HepG2 (cell line): ENCODE measurements around the gene MAP3K2. TPM values are rescaled to one million over a fixed set of nuclear protein-coding genes. Genes with fewer than 3 reads are reported as not detected.

ENCODE experiments used
- CTCF ChIP-seq: sonication (generic); formaldehyde crosslinking; IDR thresholded peaks from 2 replicates; pipeline ENCODE4 v1.5.0; 2020; ENCODE audit warnings: mild to moderate bottlenecking, missing genetic modification reagents, moderate library complexity
- IKZF5 ChIP-seq: IDR thresholded peaks from 2 replicates; pipeline ENCODE4 v1.6.1; 2018; ENCODE audit warnings: missing genetic modification reagents, mild to moderate bottlenecking, missing compliant biosample characterization
- JUNB ChIP-seq: sonication (generic); formaldehyde crosslinking; IDR thresholded peaks from 2 replicates; pipeline ENCODE4 v1.8.0; 2022; ENCODE audit warnings: missing genetic modification reagents, mild to moderate bottlenecking, borderline replicate concordance
- KLF12 ChIP-seq: sonication (generic); formaldehyde crosslinking; IDR thresholded peaks from 2 replicates; pipeline ENCODE4 v1.4.0; 2020; ENCODE audit warnings: missing genetic modification reagents, borderline replicate concordance
- KLF6 ChIP-seq: IDR thresholded peaks from 2 replicates; pipeline ENCODE4 v1.8.0; 2016; ENCODE audit warnings: missing biosample characterization, missing genetic modification reagents
- MTF2 ChIP-seq: sonication (generic); formaldehyde crosslinking; IDR thresholded peaks from 2 replicates; pipeline ENCODE4 v1.5.0; 2020; ENCODE audit warnings: missing genetic modification reagents, borderline replicate concordance
- MXD3 ChIP-seq: IDR thresholded peaks from 2 replicates; pipeline ENCODE4 v1.6.1; 2016; ENCODE audit warnings: mild to moderate bottlenecking, missing biosample characterization, missing genetic modification reagents
- NFE2 ChIP-seq: sonication (generic); formaldehyde crosslinking; IDR thresholded peaks from 2 replicates; pipeline ENCODE4 v1.4.0; 2020; ENCODE audit warnings: missing genetic modification reagents
- NFKB2 ChIP-seq: sonication (generic); formaldehyde crosslinking; IDR thresholded peaks from 2 replicates; pipeline ENCODE4 v1.4.0; 2020; ENCODE audit warnings: missing genetic modification reagents, borderline replicate concordance
- NKX3-1 ChIP-seq: sonication (generic); formaldehyde crosslinking; IDR thresholded peaks from 2 replicates; pipeline ENCODE4 v1.5.0; 2020; ENCODE audit warnings: missing genetic modification reagents
- TAF1 ChIP-seq: sonication (generic); formaldehyde crosslinking; IDR thresholded peaks from 2 replicates; pipeline ENCODE4 v1.4.0; 2020; ENCODE audit warnings: missing genetic modification reagents
- TEF ChIP-seq: sonication (generic); formaldehyde crosslinking; IDR thresholded peaks from 2 replicates; pipeline ENCODE4 v1.5.0; 2020; ENCODE audit warnings: missing genetic modification reagents
- TP53 ChIP-seq: sonication (generic); formaldehyde crosslinking; conservative IDR thresholded peaks from 2 replicates; pipeline ENCODE4 v1.4.0; 2020; ENCODE audit warnings: missing genetic modification reagents
- TRAFD1 ChIP-seq: sonication (generic); formaldehyde crosslinking; IDR thresholded peaks from 2 replicates; pipeline ENCODE4 v1.5.1; 2020; ENCODE audit warnings: missing genetic modification reagents, mild to moderate bottlenecking, borderline replicate concordance
- ZFP90 ChIP-seq: sonication (generic); formaldehyde crosslinking; IDR thresholded peaks from 2 replicates; pipeline ENCODE4 v1.8.0; 2022; ENCODE audit warnings: missing genetic modification reagents, mild to moderate bottlenecking, inconsistent platforms, borderline replicate concordance
- ZNF276 ChIP-seq: sonication (generic); formaldehyde crosslinking; IDR thresholded peaks from 2 replicates; pipeline ENCODE4 v1.4.0; 2020; ENCODE audit warnings: mild to moderate bottlenecking, low read depth, missing genetic modification reagents
- ZNF580 ChIP-seq: IDR thresholded peaks from 2 replicates; pipeline ENCODE4 v1.6.1; 2016; ENCODE audit warnings: low read depth, borderline replicate concordance
- ZNF678 ChIP-seq: sonication (generic); formaldehyde crosslinking; IDR thresholded peaks from 2 replicates; pipeline ENCODE4 v1.4.0; 2020; ENCODE audit warnings: mild to moderate bottlenecking, missing genetic modification reagents
- ZNF7 ChIP-seq: IDR thresholded peaks from 2 replicates; pipeline ENCODE4 v1.6.1; 2016; ENCODE audit warnings: missing biosample characterization, missing genetic modification reagents
- ZNF768 ChIP-seq: sonication (generic); formaldehyde crosslinking; IDR thresholded peaks from 2 replicates; pipeline ENCODE4 v1.4.0; 2020; ENCODE audit warnings: missing genetic modification reagents
- ZNF816 ChIP-seq: sonication (generic); formaldehyde crosslinking; IDR thresholded peaks from 2 replicates; pipeline ENCODE4 v1.8.0; 2022; ENCODE audit warnings: missing genetic modification reagents, mild to moderate bottlenecking, borderline replicate concordance
- polyA plus RNA-seq, 8 experiments: library from polyadenylated mRNA; depleted of rRNA in 3 of 8; stranded (reverse) in 7 of 8; unstranded in 1 of 8; fragments of >200 nt; fragmentation: Illumina TruSeq in 4 of 8; extraction: Trizol in 4 of 8; gene quantifications; 2 replicates each; pipeline versions ENCODE4 v1.2.1 to v1.2.3, GENCODE V29; 2011 to 2016; ENCODE audit warnings: low read depth in 4 of 8, missing spikeins in 1 of 8, mixed read lengths in 1 of 8; ENCODE audit not compliant: insufficient read depth in 1 of 8
- total RNA-seq, 5 experiments: library from RNA; depleted of rRNA; stranded (reverse); fragments of >200 nt; fragmentation: Illumina TruSeq; extraction: Trizol; gene quantifications; 2 replicates each; pipeline ENCODE4 v1.2.3, GENCODE V29; 2016; ENCODE audit warnings: low read depth in 1 of 5

MAP3K2 gene
- total and polyA plus RNA-seq, 2 of the 13 experiments (the other 11 are each of a cell fraction or from before 2014, with no cell fraction given): 12.2 to 37.2 TPM

GRCh38 chr2:127387655-127388422, at the start of gene MAP3K2 (continued):
- TF ChIP-seq ZNF678 (CRISPR knock-in tag) (0 out of 2 replicates have a peak, but pooled peaks have one; percentile 58), NFE2 (CRISPR knock-in tag) (no peak), ZNF580 (peak; percentile 66; the same call in 1 of the 2 replicates), ZNF7 (CRISPR knock-in tag) (no peak), MXD3 (CRISPR knock-in tag) (peak; percentile 90), MTF2 (no peak), TAF1 (CRISPR knock-in tag) (peak; percentile 82), TP53 (CRISPR knock-in tag) (no peak; the same call in 1 of the 2 replicates), ZNF768 (peak; percentile 60; the same call in 1 of the 2 replicates), TRAFD1 (CRISPR knock-in tag) (no peak), NFKB2 (peak; percentile 32; the same call in 1 of the 2 replicates), ZFP90 (CRISPR knock-in tag) (0 out of 2 replicates have a peak, but pooled peaks have one; percentile 6), KLF12 (peak; percentile 54; the same call in 1 of the 2 replicates), CTCF (0 out of 2 replicates have a peak, but pooled peaks have one; percentile 1), JUNB (CRISPR knock-in tag) (no peak), KLF6 (CRISPR knock-in tag) (no peak), IKZF5 (CRISPR knock-in tag) (no peak), ZNF816 (CRISPR knock-in tag) (no peak), TEF (peak; percentile 72; the same call in 1 of the 2 replicates), ZNF276 (0 out of 2 replicates have a peak, but pooled peaks have one; percentile 38), NKX3-1 (CRISPR knock-in tag) (0 out of 2 replicates have a peak, but pooled peaks have one; percentile 10)
